GM15510 (cell line): Measurements from ENCODE around the gene RFPL3.

Experiments
- POLR2A ChIP-seq: IDR thresholded peaks from 3 replicates; pipeline ENCODE4 v1.6.1; 2011; ENCODE audit warnings: borderline replicate concordance; ENCODE audit not compliant: insufficient read length; ENCODE audit errors: extremely low read depth

RFPL3 gene

DNA sequence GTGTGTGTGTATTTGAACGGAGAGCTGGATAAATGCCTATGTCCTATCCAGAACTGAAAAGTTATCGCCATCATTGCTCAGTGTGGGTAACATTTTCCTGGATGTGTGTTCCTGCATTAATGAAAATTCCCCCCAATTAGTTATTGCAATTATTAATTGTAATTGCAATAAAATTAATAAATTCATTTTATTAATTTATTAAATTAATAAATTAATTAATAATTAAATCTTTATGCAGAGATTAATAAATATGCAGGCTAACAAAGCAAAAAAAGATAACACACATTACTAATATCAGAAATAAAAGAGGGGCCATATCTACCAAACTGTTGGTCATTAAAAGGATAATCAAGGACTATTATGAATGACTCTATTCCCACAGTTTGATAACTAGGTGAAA is 3.6 kb downstream of the RFPL3 start:
- TF ChIP-seq POLR2A: no peak

DNA sequence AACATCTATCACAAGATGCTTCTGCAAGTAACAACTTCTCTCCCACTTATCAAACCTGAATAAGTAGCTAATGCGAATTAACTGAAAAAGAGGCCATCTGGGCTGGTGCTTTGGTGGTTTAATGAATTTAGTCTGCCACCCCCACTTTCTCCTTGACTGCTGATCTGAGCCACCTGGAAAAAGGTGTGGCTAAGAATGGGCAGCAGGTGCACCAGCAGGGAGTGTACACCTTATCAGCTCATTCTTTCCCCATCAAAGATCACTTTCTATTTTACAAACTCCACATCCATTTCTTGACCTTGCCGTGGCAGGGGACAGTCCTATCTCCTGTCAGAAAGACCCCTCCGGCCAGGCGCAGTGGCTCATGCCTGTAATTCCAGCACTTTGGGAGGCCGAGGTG is 6.5 kb downstream of the RFPL3 start:
- TF ChIP-seq POLR2A: no peak

DNA sequence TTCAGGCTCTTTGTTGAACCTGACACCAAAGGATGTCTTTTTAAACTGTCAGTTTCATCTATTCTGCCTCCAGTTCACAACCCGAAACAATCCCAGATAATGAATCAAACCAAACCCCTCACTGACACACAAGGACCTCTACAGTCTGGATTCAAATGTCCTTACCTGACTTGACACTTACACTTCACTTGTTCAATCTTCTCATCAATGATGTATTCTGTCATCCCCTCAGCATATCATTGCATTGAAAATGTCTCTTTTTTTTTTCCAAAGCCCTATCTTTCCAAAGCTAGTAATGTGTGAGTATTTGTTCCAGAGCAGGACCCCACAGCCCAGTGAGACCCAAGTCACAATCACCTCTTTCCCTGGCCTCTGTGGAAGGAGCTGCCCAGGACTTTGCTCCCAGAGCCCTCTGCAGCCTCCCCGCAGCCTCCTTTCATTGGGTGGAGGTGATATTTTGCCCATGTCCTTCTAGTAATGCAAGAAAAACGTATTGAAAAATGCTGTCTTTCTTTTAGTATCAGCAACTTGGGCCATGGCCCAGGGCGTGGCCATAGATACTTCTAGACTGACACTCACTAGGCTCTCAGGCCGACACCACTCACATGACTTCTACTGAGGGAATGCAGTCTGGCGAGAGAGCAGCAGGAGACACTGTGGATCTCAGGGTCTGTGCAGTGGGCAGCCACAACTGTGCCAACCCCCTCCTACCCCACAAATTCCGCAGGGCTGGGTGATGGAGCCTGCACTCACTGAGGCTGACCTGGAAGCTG is 18.2 kb downstream of the RFPL3 start:
- TF ChIP-seq POLR2A: no peak

DNA sequence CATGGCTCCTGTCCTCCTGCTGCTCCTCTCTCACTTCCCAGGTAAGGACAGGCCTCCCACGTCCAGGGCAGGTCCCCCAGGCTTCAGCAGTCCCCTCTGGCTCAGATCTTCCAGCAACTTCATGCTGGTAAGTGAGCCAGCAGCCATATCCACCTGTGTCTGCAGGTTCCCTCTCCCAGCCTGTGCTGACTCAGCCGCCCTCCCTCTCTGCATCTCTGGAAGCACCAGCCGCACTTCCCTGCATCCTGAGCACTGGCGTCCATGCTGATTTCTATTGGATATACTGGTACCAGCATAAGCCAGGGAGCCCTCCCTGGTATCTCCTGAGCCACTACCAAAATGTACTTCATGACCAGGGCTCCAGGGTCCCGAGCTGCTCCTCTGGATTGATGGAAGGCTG is 19.0 kb downstream of the RFPL3 start:
- TF ChIP-seq POLR2A: no peak

DNA sequence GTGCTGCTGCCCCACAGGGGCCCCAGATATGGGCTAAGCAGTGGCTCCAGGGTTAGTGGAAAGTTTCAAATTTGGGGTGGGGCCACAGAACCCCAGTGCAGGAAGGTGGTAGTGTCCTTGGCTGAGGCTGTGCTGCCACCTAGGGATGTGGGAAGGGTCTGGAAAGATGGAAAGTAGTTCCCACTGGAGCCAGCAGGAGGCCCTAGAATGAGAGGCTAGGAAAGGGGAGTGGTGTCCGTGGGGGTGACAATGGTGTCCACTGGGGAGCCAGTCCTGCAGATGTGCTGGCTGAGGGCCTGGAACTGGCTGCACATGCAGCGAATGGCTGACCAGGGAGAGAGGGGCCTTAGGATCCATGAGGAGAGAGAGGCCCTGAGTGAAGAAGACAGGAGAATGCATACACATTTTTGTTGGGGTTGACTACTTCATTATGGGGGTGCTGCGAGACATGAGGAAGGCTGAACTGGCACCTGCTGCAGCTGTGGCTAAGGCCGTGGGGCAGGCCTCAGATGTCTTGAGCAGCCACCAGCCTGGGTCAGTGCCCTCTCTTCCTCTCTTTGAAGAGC is 21.1 kb downstream of the RFPL3 start:
- no peak for TF ChIP-seq POLR2A

DNA sequence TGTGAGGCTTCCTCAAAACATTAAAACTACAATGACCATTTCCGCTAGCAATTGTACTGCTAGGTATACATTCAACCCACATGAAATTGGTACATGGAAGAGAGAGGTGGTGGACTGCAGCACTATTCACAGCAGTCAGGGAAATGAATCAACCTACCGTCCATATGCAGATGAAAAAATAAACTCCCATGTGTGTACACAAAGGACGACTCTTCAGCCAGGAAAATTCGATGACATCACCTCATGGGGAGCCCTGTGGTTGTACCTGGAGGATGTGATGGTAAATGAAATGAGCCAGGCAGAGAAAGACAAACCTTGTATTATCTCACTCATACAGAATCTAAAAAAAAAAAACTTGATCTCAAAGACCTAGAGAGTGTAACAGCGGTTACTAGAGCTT is 23.3 kb downstream of the RFPL3 start:
- no peak for TF ChIP-seq POLR2A

DNA sequence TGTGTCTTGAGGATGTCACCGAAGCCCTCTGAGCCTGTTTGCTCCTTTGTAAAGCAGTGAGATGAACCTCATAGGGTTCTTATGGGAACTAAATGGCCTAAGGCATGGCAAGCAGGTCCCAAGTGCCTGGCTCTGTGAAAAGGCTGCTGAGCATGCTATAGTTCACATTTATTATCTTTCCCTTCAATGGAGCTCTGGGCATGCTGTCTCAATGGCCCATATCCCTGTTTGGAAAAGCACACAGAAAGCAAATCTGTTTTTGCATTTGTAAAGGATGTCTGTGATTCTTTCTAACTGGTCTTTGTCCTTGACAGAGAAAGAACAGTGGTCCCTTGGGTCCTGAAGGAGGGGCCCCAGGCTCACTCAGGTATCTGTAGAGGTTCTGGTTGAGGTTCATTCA is 28.0 kb downstream of the RFPL3 start:
- TF ChIP-seq POLR2A: no peak

DNA sequence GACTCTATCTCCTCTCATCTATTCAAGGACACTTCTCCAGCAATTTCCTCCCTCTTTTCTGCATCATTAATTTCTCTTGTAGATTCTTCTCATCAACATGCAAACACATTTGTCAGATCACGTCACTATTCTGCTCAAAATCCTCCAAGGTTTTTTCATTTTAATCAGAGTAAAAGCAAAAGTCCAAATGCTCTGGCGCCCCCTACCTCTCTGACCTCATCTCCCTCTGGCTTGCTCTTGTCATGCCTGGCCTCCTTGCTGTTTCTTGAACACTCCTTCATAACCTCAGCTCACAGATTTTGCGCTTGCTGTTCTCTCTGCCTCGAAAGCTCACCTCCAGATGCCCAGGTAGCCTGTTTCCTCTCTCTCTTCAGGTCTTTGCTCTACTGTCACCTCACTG is 32.0 kb downstream of the RFPL3 start:
- no peak for TF ChIP-seq POLR2A

DNA sequence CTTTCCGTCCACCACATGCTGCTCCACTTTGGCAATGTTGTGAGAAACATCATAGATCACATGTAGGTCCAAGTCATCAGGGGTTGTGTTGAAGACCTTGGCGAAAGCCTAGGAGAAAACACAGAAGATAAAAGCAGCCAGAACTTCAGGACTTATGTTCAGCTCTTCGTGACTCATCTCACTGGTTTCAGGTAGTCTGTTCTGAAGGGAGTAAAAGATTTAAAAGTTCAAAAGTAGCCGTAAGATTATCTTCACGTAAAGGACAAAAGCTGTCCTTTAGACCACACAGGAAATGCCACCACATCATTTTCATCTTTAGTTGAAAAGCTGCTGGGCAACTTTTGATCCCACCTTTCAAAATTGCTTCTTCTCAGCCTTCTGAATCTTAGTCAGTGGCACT is 37.4 kb downstream of the RFPL3 start:
- no peak for TF ChIP-seq POLR2A

DNA sequence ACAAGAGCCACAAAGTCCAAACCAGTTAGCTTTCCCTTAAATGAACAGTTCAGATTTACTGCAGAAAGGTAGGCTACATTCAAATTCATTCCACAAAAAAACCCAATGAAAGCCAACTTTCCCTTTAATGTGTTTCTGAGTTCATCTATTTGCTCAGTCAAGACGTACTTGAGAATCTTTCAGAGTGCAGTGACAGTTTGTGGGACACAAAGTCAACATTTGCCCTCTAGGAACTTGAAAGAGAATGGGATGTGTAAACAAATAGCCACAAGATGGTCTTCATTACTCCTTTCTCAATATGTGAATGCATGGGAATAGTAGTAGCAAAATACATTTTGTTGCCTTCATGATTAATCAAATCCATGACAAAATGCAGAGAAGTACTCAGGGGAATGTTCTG is 38.6 kb downstream of the RFPL3 start:
- no peak for TF ChIP-seq POLR2A

DNA sequence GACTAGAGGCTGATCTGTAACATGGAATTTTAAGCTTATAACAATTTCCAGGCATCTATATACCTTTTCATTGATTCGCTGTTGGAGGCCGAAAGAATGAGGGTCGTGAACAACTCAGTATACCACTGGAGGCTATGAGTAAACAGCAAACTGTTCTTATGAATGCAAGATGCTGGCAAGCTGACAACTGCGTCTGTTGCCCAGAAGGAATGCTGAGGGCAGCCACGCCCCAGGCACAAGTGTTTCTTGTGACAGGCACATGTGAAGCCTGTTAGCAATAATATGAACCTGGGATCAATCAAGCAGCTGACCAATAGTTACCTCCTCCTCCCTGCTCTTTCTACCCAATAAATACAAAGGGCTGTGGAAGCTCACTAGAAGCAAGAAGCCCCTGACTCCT is 39.1 kb downstream of the RFPL3 start:
- no peak for TF ChIP-seq POLR2A

DNA sequence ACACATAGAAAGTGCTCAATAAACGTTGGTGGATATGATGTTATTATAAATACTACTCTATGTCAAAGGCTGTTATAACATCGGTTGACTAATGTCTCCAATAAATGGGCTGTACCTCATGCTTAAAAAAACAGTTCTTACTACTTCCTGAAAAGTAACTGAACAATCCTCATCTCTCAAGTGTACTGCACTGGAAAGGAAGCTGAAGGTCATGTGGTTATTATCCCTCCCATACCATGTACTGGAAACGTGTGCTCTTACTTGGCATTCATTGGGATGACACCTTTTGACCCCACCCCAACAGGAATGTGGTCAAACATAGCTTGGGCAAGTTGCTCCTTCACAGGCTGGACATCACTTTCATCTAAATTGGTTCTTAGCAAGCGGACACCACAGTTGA is 43.8 kb downstream of the RFPL3 start:
- no peak for TF ChIP-seq POLR2A

DNA sequence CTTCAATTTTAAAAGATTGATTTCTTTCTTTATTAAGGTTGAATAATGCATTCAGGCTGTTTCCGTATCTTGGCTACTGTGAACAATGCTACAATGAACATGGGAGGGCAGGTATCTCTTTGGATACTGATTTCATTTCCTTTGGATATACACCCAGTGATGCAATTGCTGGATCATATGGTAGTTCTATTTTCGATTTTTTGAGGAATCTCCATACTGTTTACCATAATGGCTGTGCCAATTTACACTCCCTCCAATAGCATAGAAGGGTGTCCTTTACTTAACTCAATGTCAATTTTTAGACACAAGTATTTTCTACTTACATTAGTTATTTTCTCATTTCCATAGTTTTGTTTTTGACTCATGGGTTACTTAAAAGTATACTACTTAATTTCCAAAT is 46.4 kb downstream of the RFPL3 start:
- TF ChIP-seq POLR2A: no peak

DNA sequence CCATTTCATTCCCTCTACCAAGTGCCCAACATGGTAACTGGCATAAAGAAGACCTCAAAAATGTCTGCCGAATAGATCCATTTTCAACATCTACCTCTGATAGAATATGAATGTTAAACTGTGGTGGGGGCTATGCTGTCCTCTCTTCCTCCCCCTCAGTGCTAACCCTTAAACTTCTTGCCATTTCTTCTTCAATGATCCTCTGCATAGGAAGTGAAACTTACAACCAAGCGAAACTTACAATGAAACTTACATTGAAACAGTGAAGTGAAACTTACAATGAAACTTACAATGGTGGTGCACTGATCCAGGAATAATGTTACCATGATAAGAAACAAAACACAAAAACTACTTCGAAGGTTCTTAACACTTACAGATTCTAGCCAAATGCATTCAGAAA is 49.6 kb downstream of the RFPL3 start:
- TF ChIP-seq POLR2A: no peak

DNA sequence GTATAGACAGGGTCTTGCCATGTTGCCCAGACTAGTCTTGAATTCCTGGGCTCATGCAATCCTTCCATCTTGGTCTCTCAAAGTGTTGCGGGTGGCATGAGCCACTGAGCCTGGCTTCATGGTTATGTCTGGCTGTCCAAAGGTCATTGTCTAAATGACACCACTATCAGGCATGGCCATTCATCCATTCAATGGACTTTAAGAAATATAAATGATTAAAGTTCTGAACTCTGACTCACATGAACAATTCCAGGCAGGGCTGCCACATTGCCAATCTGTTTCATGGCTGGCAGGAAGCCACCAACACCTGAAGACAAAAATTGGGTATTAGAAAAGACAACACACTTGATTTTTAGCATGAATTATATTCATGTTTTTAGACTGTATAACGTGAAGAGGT is 50.3 kb downstream of the RFPL3 start:
- TF ChIP-seq POLR2A: no peak

DNA sequence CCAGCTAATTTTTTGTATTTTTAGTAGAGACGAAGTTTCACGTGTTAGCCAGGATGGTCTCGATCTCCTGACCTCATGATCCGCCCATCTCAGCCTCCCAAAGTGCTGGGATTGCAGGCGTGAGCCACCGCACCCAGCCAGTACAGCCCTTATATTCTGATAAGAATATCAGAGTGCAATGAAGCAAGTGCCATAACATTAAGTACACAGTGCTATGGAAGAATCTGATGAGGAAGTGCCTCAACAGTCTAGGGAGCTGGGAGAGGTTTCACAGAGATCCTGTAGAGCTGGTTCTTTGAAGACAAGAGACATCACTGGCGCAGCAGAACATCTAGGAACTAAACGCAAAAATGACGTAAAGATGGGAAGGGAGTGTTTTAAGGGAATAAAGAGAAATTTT is 52.3 kb downstream of the RFPL3 start:
- TF ChIP-seq POLR2A: no peak
